GM18511 (cell line): ENCODE results near the gene SEPTIN8.
"Not testable (repeated sequence)": the region's sequence is repeated elsewhere in the genome, so short reads cannot be mapped to it uniquely, and the experiment has no call there.

Experiments used
- ATAC-seq: cut with Tn5 transposase; IDR thresholded peaks from one replicate; pipeline ENCODE4 v1.9.1; 2021; ENCODE audit warnings: mild to moderate bottlenecking, moderate library complexity; ENCODE audit not compliant: unreplicated experiment

Gene SEPTIN8

GRCh38 chr5:132812781-132813598 is 36.0 kb upstream of the SEPTIN8 start, which contains the start of gene SOWAHA:
SOWAHA (plus strand) TSS chr5:132813302; CDS start chr5:132813622, 320 bp downstream.
- ATAC-seq = no peak

DNA sequence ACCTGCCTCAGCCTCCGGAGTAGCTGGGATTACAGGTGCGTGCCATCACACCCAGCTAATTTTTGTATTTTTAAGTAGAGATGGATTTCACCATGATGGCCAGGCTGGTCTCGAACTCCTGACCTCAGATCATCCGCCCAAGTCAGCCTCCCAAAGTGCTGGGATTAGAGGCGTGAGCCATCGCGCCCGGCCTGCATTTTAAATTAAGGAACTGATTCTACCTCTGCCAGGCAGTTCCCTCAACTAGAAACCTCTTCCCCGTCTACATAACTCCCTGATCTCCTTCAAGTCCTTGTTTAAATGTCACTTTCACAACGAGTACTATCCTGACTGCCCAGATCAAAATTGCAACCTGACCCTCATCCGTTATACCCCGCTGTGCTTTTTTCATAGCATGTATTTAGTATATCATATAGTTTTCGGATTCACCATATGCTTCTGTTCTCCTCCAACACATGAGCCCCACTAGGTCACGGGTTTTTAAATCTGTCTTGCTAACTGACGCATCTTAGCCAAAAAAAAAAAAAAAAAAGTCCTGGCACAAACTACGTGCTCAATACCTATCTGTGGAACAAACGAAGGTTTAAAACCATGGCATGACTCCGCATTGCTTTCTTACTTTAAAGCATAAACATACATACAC is 35.2 kb upstream of the SEPTIN8 start:
- no peak for ATAC-seq

GRCh38 chr5:132810605-132811004 is 33.6 kb upstream of the SEPTIN8 start:
- ATAC-seq = no peak

- ATAC-seq = no peak
Observed at GRCh38 chr5:132808866-132809265, 31.8 kb upstream of the SEPTIN8 start.

DNA sequence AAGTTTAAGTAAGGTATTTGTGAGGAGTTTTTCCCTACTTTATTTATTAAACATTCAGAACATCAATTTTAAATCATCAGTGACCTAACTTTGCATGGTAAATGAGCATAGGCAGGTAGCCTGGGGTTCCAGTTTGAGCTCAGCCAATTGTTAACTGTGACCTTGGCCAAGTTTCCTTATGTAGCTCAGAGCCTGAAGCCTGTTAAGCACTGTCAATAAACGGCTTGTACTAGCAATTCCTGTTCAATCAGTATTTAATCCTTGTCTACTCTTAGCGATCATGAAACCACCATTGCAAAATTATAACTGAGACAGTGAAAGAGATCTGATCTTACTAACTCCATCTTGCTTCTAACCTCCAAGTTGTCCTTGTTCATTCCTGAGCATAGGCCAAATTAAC is 31.4 kb upstream of the SEPTIN8 start:
- no peak for ATAC-seq

DNA sequence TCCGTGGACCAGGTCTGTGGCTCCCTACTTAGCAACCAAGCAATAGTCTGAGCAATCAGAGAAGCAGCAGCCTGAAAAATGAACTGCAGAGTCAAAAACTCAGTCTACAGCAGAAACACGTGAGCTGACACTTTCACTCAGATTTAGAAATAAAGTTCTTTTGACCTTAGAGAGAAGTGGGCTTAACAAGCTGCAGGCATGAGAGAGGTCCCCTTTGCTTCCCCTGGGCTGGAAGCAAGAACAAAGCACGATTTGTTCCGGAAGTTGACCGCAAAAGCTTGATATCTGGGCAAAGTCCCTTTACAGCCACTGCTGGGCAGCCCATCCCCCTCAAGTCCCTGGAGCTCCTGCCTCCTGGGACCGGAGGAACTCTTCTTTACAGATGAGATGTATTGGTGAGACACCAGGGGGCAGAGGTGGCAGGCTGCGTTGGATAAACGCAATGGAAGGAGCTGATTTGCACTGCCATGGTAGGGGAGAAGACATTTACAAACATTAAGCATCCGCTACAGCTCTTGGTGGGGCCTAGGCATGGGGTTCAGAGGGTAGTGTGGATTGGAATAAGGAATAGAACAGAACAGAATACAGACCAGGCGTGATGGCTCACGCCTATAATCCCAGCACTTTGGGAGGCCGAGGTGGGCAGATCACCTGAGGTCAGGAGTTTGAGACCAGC is 30.3 kb upstream of the SEPTIN8 start:
- no peak for ATAC-seq

- ATAC-seq = not testable (repeated sequence)
Observed at GRCh38 chr5:132806804-132807162, 29.7 kb upstream of the SEPTIN8 start.

DNA sequence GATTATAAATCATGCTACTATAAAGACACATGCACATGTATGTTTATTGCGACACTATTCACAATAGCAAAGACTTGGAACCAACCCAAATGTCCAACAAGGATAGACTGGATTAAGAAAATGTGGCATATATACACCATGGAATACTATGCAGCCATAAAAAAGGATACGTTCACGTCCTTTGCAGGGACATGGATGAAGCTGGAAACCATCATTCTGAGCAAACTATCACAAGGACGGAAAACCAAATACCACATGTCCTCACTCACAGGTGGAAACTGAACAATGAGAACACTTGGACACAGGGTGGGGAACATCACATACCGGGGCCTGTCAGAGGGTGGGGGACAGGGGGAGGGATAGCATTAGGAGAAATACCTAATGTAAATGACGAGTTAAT is 28.8 kb upstream of the SEPTIN8 start:
- not testable (repeated sequence) for ATAC-seq

- ATAC-seq = not testable (repeated sequence)
Observed at GRCh38 chr5:132804219-132804618, 27.2 kb upstream of the SEPTIN8 start.

DNA sequence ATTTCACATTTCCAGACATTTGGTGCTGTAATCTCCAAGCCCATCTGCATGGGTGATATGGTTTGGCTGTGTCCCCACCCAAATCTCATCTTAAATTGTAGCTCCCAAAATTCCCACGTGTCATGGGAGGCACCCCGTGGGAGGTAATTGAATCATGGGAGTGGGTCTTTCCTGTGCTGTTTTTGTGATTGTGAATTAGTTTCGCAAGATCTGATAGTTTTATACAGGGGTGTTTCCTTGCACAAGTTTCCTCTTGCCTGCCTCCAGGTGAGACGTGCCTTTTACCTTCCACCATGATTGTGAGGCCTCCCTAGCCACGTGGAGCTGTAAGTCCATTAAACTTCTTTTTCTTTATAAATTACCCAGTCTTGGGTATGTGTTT is 25.6 kb upstream of the SEPTIN8 start:
- ATAC-seq = not testable (repeated sequence)

DNA sequence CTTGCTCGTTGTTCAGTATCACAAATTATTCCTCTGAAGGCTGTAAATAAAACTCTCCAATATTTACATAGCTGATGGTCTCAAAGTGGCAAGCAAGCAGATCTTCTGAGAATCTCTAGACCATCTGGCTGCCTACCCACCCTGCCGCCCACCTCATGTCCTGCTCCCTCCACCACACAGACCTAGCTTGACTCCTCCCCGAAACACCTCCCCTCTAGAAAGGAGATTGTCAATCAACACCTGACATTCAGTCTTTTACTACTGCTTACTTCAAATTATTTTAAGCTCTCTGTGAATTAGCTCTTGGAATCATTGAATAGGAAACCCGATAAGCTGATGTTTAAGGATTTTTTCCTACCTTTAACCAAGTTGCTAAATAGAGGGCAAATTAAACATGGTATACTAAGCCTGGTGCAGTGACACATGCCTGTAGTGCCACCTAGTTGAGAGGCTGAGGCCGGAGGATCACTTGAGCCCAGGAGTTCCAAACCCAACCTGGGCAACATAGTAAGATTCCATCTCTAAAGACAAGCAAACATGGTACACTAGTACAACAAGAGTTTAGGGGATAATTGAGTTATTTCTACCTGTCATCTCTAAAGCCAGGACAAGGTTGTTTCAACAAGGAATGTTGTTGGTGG is 25.1 kb upstream of the SEPTIN8 start:
- no peak for ATAC-seq

GRCh38 chr5:132800545-132800944 is 23.5 kb upstream of the SEPTIN8 start:
- ATAC-seq = no peak

DNA sequence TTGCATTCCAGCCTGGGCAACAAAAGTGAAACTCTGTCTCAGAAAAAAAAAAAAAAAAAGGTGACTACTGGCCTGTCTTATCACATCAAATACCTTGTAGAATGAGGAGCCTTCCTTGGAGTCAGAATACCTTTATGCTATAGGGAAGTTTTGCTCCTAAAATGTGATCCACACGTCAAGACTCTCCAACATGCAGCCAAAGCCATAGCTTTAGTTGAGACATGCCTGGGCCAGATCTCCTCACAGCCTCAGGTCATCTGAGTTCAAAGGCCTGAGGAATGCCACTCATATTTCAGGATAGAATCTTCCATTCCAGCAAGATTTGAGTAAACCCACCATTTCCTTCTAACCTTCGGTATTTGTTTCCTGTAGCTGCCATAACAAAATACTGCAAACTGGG is 22.4 kb upstream of the SEPTIN8 start:
- no peak for ATAC-seq

DNA sequence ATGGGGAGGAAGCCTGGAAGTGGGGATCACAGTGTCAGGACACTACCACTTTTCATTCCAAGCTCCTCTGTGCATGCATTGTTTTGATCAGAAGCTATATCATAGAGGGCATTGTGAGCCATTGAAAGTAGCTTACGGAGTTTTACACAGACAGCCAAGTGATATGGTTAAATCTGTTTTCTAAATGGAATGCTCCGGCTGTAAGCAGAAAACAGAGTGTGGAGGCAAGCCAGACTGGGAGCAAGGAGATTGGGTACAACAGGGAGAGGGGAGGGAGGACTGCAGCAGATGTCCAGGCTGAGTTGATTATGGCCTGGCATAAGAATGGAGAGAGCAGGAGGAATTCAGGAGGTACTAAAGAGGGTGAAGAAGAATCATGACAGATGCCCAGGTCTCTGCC is 20.6 kb upstream of the SEPTIN8 start:
- ATAC-seq = no peak

DNA sequence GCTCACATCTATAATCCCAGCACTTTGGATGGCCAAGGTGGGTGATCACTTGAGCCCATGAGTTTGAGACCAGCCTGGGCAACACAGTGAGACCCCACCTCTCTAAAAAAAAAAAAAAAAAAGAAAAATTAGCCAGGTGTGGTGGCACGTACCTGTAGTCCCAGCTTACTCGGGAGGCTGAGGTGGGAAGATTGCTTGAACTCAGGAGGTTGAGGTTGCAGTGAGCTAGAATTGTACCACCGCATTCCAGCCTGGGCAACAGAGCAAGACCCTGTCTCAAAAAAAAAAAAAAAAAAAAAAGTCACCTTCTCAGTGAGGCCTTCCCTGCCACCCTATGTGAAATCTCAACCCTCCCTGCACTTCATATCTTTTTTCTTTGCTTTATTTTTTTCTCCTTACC is 14.0 kb upstream of the SEPTIN8 start:
- ATAC-seq = no peak

- no peak for ATAC-seq
Observed at GRCh38 chr5:132790201-132790865, 13.3 kb upstream of the SEPTIN8 start.

DNA sequence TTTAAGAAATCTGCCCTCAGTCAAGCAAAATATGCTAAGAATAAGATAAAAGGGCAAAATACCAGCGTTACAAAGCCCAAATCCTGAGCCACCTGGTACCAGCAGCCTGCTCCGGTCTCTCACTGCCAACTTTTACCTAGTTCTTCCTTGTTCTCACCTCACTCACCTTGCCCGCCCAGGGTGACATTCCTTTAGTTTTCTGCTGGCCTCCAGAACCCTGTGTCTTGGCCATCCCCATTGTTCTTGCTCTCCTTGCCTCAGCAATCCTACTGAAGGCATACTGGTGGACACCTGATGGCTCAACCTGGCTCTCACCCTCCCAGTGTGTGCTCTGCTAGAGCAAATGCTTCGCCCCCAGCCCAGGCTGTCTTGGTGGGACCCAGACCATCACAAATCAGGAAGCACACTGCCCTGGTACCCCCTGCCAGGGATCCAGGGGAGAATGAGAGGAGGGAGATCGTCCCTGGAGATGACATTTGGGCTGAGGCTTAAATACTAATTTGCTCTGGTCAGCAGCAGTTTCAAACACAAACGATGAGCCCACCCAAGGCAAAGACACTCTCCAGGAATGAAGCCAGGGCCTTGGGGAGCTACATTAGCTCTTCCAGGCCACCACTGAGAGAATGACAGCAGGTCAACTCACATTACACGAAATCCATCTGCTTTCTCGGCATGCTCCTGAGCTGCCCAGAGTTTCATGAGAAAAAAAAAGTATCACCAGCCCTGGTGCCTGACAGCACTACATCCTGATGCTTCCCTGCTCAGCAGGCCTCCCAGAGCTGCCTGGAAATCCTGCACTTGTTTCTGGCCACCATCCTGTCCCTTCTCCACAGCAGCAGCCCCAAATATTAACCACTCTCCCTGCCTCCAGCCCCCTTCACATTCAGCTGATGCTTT is 12.2 kb upstream of the SEPTIN8 start:
- ATAC-seq = no peak

- ATAC-seq = no peak
Observed at GRCh38 chr5:132788508-132788907, 11.5 kb upstream of the SEPTIN8 start.

DNA sequence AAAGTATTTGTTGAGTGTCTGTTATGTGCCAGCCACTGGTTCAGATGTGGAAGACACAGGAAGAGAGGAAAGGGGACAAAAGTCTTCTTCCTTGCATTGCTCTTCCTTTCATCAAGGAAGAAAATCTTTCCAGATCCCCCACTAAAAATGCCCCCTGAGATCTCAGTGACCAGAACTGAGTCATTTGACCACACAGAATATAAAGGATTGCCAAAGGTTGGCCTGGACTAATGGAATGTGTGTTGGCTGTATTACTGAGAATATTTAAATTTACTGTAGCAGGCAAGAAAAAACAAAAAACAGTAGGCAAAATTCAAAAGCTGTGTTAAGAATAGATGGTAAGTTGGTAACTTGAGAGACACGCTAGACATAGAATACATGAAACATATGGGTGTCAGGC is 10.0 kb upstream of the SEPTIN8 start:
- ATAC-seq = no peak

- no peak for ATAC-seq
Observed at GRCh38 chr5:132785864-132786263, 8.8 kb upstream of the SEPTIN8 start.
